Activated CD8-positive, alpha-beta memory T cell treated with anti-CD3 and anti-CD28 coated beads, Interleukin-2, amount 50 U/mL, for 1 hour (primary cell): ENCODE results near the gene VCX.
"Not testable (repeated sequence)": the region's sequence is repeated elsewhere in the genome, so short reads cannot be mapped to it uniquely, and the experiment has no call there.

ENCODE experiments used
- DNase-seq: peaks from one replicate; pipeline ENCODE4 v3.0.0-alpha.2; 2020; ENCODE audit errors: extremely low read depth

The VCX gene

DNA sequence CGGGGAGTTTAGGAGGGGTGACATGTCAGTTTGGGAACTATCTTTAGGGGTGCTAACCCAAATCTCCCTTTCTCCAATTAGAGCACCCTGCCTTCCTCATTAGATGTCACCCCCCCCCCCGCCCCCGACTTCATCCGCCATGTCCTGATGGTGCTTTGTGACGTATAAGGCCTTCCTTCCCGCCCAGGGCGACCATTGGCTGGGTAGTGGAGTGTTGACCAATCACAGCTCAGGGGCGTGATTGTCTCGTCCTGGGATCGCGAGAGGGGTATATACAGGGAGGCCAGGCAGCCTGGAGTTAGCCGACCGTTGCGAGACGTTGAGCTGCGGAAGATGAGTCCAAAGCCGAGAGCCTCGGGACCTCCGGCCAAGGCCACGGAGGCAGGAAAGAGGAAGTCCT lies at the start of gene VCX:
TSS of gene VCX (plus strand) at position 301 of the 400 bp plus-strand sequence. CDS start at position 334, 33 bp downstream.
- not testable (repeated sequence) for DNase-seq

DNA sequence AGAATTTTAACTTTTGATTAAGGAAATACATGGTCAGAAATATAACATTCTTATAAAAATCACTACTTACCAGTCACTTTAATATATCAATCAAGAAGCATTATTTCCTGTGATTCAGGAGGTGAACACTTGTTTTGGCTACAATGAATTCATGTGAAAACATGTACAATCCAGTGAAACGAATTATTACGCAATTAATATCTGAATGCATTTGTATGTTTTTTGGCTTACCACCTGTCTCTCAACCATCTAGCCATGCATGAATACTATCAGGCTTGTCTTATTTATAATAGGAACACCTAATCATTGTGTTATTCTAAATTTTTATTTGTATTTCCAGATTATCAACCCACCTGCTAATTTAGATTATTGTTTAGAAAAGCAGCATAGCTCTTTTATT lies 44.6 kb upstream of the VCX start:
- no peak for DNase-seq

DNA sequence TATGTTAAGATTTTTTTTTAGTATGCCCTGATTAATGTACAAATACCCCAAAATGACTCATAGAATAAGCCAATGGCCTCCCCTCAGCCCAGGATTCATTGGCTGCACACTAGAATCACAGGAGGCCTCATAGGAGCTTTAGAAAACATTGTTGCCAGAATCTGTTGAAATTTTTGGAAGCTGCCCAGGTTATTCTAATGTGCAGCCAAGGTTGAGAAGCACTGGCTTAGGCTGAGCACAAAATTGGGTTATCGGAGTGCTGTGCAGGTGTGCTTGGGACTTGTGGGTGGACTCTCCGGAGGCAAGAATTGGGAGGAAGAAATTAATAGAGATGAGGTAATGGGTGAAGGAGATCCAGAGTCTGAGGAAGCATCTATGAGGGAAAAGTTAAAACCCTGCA lies 41.3 kb upstream of the VCX start:
- no peak for DNase-seq

DNA sequence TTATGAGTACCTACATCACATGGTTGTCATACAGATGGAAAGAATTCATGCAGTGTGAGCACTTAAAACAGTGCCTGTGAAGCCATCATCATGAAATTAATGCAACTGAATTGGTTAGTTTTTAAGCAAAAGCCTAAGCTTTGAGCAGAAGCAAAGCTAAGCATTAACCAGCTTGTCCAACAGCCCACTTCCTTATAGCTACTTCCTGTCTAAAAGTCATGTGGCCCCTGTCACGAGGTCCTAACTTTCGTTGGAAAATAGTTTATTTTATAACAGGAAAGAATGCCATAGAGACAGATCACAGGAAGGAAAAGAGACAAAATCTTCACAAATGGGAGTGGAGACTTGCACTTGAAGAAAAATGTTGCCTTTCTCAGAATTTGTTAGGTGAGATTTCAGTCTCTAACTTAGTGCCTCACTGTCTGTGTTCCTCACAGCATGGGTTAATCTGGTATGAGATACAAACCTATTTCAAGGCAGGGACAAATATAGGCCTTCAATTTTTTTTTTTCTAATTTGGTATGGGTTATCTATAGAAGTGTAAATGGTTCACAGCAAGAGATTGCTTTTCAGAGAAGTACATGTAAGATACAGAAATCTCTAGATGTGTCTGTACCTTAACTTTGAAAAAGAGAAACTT lies 27.7 kb upstream of the VCX start:
- DNase-seq, result no peak

DNA sequence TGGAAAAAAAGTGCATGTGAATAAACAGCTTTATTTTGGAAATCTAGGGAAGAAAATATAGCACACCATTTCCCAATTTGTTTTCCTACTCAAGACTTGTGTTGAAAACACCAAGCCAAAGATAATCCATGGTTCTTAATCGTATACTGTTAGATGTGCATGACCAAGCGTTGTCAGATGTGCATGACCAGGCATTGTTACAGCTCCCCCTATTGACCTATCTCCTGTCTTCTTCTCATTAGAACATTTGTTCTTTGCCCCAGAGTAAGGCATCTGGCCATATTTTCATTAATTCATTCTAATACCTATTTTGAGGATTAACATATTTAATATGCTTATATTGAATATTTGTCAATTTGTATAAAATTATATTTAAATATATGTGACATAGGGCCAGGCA lies 14.4 kb upstream of the VCX start:
- no peak for DNase-seq

DNA sequence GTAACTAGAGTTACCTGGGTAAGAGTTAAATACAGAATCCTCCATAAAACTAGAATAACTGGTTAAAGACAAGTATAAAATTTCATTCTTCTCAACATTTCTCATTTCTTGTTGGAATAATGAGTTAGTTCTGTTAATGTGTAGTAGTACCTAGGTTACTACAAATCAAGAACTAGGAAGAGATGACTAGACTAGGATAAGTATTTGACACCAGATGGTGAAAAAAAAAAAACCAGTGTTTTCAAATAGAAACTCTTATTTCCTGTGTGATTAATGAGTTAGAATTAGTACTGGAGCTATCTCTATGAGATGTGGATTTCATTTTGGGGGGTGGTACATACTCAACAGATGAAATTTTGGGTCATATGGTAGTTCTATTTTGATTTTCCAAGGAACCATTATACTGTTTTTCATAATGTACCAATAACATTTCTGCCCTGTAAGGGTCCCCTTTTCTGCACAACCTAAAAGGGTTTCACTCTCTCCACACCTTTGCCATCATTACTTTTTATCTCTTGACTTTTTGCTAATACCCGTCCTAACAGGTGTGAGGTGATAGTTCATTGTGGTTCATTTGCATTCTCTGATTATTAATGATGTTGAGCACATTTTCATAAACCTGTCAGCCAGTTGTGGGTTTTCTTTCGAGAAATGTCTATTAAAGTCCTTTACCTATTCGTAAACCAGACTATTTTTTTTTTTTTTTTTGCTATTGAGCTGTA lies 1.7 kb upstream of the VCX start:
- DNase-seq, result no peak

DNA sequence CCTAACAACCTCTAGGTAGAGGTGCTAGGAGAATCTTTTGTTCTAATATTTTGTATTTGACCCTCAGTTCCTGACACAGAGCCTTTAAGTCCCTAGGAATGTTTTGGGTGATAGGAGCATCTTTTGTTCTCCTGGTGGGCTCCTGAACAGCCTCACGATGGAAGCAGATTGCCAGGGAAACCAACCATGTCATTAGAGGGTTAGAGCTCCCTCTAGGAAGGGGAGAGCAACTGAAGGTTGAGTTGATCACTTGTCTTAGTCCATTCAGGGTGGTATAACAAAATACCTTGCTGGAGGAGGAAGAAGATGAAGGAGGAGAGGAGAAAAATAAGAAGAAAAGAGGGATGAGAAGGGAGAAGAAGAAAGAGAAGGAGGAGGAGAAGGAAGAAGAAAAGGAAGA lies 9.2 kb downstream of the VCX start:
- no peak for DNase-seq

DNA sequence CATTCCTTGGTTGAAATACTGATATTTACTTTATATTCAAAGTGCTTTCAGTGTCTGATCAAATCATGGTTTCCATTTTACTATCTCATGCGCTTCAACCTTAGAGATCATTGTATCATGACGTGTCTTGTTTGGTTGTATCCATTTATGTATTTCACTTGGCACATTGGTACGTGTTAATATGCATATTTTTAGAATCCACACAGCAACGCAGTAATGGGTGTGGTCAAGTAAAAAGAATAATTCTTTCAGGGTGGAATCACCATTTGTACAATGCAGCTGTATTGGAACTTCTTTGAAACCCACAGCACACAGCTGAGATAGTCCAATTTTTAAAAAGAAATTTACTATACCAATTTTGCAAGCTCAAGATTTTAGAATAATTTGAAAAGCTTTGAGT lies 29.1 kb downstream of the VCX start:
- DNase-seq, result no peak

DNA sequence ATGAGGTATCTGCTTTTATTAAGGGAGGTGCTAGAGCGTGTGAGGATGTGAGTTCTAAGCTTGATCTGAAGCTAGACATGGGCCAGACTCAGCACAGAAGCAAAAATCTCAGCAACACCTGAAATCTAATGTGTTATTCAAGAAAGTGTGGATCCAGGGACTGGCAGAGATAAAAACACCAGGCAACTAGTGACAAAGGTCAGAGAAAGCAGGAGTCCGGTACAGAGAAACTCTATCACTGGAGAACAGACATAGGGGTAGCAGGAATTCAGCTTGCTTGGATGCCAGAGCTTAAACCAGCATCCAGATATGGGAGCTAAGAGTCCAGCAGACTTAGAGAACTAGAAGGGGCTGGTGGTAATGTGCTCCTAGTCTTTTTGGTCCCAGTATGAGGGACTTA lies 34.0 kb downstream of the VCX start:
- DNase-seq, result no peak

DNA sequence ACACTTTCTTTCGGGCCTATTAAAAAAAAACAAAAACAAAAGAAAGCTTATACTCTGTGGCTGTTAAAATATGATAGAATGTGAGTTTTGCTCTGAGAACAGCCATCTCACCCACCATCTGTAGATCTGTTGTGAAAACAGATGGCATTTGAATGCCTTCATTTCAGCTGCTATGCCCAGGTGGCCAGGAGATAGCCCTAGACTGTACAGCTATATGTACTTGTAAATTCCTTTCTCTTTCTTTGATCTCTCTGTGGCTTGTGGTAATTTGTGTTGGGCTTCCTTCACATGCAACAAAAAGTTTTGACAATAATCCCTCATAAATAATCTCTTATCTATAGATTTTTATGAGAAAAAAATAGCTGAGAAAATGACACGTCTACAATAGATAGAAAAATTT lies 46.2 kb downstream of the VCX start:
- DNase-seq, result no peak

DNA sequence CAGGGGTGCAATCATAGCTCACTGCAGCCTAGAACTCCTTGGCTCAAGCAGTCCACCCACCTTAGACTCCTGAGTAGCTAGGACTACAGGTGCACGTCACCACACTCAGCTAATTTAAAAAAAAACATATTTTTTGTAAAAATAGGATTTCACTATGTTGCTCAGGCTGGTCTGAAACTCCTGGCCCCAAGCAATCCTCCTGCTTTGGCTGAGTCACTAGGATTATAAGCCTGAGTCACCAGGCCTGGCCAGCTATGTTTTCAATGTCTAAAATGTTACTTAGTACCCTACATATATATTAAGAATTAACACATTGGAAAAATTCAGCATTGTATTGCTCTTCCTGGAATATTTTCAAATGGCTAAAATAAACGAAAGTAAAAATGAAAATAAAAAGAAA lies 46.7 kb downstream of the VCX start:
- DNase-seq, result no peak

DNA sequence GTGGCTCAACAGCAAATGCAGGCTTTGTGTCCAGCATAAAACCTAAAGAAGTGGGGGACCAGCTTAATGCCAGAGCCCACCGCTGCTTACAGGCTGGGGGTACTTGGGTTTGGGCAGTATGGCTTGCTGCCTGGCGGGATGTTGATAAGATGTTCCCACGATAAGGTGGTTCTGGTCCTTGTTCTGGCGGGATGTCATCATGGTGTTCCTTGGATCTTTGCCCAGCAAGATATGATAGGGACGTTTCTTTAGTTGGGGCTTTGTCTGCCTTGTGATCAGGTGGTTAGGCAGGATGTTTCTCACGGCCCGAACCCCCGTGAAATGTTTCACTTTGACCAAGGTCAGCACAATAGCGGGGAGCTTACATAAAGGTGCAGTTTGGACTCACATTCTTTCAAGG lies 49.0 kb downstream of the VCX start:
- DNase-seq, result no peak
